GM10248 (cell line): ENCODE data around the gene CELA2B.
A peak's percentile ranks its signal among the peaks of the same experiment; 100 is the strongest.

Experiments
- CTCF ChIA-PET: fragments of 300-600 bp; sonication (Branson Sonifier 250); formaldehyde crosslinking; extraction: SDS; loops from one replicate; lab custom pipeline; 2021; ENCODE audit warnings: antibody characterized with exemption; lab: Yijun Ruan, JAX
- POLR2A ChIA-PET: fragments of 350-650 bp; sonication (Branson Sonifier 250); formaldehyde crosslinking; extraction: SDS; loops from one replicate; lab custom pipeline; 2020; ENCODE audit warnings: antibody characterized with exemption; lab: Yijun Ruan, JAX
- DNase-seq: peaks from one replicate; pipeline ENCODE4 v3.0.0; 2012; ENCODE audit errors: extremely low spot score
- TF ChIP-seq, protein P1 (sequence below): IDR thresholded peaks from 2 replicates; pipeline ENCODE4 v1.5.1; 2012; ENCODE audit warnings: mild to moderate bottlenecking, low read depth; ENCODE audit errors: extremely low read depth, missing control alignments, control extremely low read depth

CELA2B gene

DNA sequence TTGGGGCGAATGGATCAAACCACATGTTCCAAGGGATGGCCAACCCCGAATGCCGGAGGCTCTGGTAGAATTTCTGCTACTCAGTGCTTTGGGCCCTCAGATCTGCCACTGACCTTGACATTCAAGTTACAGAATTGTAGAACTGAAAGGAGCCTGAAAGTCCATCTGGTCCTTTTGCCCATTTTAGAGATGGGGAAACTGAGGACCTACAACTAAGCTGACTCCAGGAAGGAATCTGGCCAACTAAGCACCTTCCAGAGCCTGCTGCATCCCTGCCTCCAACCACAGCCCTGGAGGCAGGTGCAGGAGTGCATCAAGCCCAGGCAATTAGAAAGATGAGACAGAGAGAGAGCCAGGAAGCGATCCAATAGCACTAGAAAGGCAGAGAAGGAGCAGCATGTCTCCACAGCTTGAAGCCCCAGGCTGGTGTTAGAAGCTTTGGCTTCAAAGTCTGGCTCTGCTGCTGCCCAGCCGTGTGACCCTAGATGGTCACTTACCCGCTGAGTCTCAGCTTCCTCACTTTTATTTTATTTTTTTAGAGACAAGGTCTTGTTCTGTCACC is 38.9 kb upstream of the CELA2B start:
- no peak for DNase-seq
- TF ChIP-seq, protein P1, sequence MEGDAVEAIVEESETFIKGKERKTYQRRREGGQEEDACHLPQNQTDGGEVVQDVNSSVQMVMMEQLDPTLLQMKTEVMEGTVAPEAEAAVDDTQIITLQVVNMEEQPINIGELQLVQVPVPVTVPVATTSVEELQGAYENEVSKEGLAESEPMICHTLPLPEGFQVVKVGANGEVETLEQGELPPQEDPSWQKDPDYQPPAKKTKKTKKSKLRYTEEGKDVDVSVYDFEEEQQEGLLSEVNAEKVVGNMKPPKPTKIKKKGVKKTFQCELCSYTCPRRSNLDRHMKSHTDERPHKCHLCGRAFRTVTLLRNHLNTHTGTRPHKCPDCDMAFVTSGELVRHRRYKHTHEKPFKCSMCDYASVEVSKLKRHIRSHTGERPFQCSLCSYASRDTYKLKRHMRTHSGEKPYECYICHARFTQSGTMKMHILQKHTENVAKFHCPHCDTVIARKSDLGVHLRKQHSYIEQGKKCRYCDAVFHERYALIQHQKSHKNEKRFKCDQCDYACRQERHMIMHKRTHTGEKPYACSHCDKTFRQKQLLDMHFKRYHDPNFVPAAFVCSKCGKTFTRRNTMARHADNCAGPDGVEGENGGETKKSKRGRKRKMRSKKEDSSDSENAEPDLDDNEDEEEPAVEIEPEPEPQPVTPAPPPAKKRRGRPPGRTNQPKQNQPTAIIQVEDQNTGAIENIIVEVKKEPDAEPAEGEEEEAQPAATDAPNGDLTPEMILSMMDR = no peak
- POLR2A ChIA-PET = no interaction called here
- CTCF ChIA-PET = interaction anchor here (1.3 to 1.8 kb wide), 2 partner anchors 68 to 114 kb away, joined by 3 to 8 read pairs; no protein-coding TSS in a partner anchor

DNA sequence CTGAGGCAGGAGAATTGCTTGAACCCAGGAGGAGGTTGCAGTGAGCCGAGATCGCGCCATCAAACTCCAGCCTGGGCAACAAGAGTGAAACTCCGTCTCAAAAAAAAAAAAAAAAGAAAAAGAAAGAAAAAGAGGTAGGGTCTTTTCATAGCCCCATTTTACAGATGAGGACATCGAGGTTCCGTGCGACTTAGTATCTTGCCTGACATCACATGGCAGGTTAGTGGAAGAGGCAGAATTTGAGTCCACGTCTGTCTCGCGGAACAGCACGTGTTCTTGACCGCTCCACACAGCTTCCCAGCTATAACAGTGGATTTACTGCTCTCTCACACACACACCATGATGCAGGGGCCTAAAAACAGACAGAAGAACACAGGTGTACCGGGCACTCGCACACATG is 36.6 kb upstream of the CELA2B start:
- TF ChIP-seq, protein P1 = no peak
- POLR2A ChIA-PET = no interaction called here
- CTCF ChIA-PET = no interaction called here
- DNase-seq = no peak

DNA sequence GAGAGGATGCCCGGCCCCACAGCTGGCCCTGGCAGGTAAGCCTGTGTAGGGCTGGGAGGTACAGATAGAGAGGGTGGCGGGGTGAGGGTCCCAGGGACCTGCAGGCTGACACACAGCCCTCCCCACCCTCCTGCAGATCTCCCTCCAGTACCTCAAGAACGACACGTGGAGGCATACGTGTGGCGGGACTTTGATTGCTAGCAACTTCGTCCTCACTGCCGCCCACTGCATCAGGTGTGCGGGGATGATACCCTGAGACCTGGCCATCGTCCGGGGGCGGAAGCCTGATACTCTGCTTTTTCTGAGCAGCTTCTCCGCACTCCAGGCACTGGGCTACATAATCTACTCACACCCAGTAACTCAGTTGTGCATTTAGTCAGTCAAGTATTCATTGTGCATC is 35.5 kb upstream of the CELA2B start:
- POLR2A ChIA-PET = interaction anchor here (0.5 kb wide), 1 partner anchor 150 kb away, joined by 5 read pairs; no protein-coding TSS in a partner anchor
- TF ChIP-seq, protein P1 = no peak
- CTCF ChIA-PET = interaction anchor here (1.5 to 1.8 kb wide), 2 partner anchors 9 to 116 kb away, joined by 7 to 12 read pairs; no protein-coding TSS in a partner anchor
- no peak for DNase-seq

DNA sequence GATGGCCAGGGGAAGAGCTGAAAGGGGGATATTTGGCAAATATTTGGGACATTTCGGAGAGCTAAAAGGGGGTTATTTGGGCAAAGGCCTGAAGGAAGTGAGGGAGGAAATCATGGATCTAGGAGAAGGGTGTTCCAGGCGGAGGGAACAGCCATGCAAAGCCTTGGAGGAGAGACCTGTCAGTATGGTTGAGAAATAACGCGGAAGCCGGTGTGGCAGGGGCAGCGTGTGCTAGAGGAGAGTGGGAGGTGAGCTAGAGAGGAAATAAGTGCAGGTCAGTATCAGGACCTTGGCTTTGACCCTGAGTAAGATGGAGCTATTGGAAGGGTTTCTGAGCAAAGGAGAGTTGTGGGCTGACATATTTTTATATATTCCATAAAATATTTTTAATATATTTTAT is 34.7 kb upstream of the CELA2B start:
- TF ChIP-seq, protein P1 = no peak
- ChIA-PET CTCF (interaction anchor here (1.5 to 1.8 kb wide), 2 partner anchors 10 to 117 kb away, joined by 7 to 12 read pairs; no protein-coding TSS in a partner anchor), POLR2A (no interaction called here)

DNA sequence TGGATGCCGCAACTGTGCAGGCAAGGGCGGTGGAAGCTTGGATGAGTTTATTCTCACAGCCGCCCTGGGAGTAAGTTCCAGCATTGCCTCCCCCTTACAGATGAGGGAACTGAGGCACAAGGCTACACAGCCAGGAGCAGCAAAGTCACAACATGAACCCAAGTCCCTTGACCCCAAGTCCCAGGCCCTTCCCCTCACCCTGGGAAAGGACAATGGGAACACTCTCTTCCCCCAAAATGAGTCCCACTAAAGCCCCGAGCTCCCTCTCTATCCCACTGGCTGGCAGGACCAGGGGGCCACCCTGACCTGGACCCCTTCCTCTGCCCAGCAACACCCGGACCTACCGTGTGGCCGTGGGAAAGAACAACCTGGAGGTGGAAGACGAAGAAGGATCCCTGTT is 33.8 kb upstream of the CELA2B start:
- CTCF ChIA-PET = no interaction called here
- peak; percentile 10 for DNase-seq
- POLR2A ChIA-PET = no interaction called here
- TF ChIP-seq, protein P1 = no peak

More for the DNA sequence above, 34.7 kb upstream of the CELA2B start:
- no peak for DNase-seq

DNA sequence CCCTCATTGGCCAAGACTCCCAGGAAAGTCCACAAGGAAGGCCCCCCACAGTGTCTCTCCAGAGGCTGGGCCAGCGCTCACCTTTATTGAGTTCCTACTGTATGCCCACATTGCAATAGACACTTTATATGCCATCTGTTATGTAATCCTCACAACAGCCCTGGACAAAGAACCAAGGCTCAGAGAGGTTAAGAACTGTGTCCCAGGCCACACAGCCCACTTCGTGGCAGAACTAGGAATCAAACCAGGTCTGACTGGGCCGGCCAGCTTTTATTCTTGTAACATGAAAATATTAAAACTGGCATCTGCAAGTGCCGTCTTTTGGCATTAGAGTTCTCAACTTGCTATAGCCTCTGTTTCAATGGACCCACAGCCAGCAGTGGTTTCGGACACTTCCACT is 33.1 kb upstream of the CELA2B start:
- DNase-seq = no peak
- POLR2A ChIA-PET = no interaction called here
- TF ChIP-seq, protein P1 = no peak
- CTCF ChIA-PET = interaction anchor here (1.7 to 3.5 kb wide), 2 partner anchors 12 to 119 kb away, joined by 4 to 15 read pairs; no protein-coding TSS in a partner anchor

DNA sequence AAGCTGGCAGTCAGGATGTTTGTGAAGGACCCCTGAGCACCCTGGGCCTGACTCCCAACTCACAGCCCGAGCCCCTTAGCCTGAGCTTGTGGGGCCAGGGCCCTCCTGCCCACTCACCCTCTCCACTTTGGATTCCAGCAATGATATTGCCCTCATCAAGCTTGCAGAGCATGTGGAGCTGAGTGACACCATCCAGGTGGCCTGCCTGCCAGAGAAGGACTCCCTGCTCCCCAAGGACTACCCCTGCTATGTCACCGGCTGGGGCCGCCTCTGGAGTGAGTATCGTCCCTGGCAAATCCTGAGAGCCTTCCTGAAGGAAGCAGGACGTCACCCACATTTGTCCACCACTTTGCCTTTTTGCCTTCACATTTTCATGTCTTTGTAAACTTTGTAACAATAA is 32.6 kb upstream of the CELA2B start:
- DNase-seq = no peak
- TF ChIP-seq, protein P1 = no peak
- POLR2A ChIA-PET = no interaction called here
- CTCF ChIA-PET = interaction anchor here (1.7 to 3.5 kb wide), 2 partner anchors 12 to 120 kb away, joined by 4 to 15 read pairs; no protein-coding TSS in a partner anchor
